AG04450 (cell line): ENCODE data around the gene HPCAL1. TPM values are rescaled to one million over a fixed set of nuclear protein-coding genes. Genes with fewer than 3 reads are reported as not detected.

Experiments used
- CTCF ChIA-PET: fragments of 300-600, 350-600 bp; formaldehyde crosslinking; extraction: SDS; loops from one replicate; lab custom pipeline; 2022; ENCODE audit warnings: antibody characterized with exemption, inconsistent platforms; lab: Charles Lee
- POLR2A ChIA-PET: fragments of 350-600 bp; formaldehyde crosslinking; extraction: SDS; loops from one replicate; lab custom pipeline; 2021; ENCODE audit warnings: antibody characterized with exemption, inconsistent platforms; lab: Yijun Ruan, JAX
- DNase-seq: peaks from one replicate; pipeline ENCODE4 v3.0.0-alpha.2; 2011; ENCODE audit warnings: low read depth, low spot score
- H3K27ac ChIP-seq: one replicate; pipeline ENCODE4 v1.5.1; 2012; ENCODE audit warnings: low read depth, low read length, control low read depth
- H3K27me3 ChIP-seq: one replicate; pipeline ENCODE4 v1.6.0; 2012; ENCODE audit warnings: low read length; ENCODE audit not compliant: control insufficient read depth, insufficient read depth
- H3K4me3 ChIP-seq: 2 replicates; pipeline ENCODE4 v1.5.1; 2011; ENCODE audit warnings: mild to moderate bottlenecking, low read depth, low read length, control low read depth
- H3K9me3 ChIP-seq: 2 replicates; pipeline ENCODE4 v1.5.1; 2012; ENCODE audit warnings: low read length; ENCODE audit not compliant: control insufficient read depth, insufficient read depth
- polyA plus RNA-seq: library from polyadenylated mRNA; depleted of rRNA; stranded (reverse); fragments of >200 nt; gene quantifications from 2 replicates; pipeline ENCODE4 v1.2.3, GENCODE V29; 2011
- TF ChIP-seq, protein P1 (sequence below): IDR thresholded peaks from 2 replicates; pipeline ENCODE4 v1.5.1; 2011; ENCODE audit warnings: low read depth, low read length, control low read depth, inconsistent platforms

HPCAL1 gene
- polyA plus RNA-seq, 1 experiment = 14.4 TPM

- CTCF ChIA-PET = no interaction called here
Measured at GRCh38 chr2:10412380-10412779, 109.7 kb downstream of the HPCAL1 start.

GRCh38 chr2:10413503-10413902, 110.8 kb downstream of the HPCAL1 start:
- ChIA-PET CTCF (no interaction called here), POLR2A (no interaction called here)
- no peak overlapping the region for H3K27ac ChIP-seq
- H3K9me3 ChIP-seq = no peaks in the 10 kb centered on the region
- TF ChIP-seq, protein P1, sequence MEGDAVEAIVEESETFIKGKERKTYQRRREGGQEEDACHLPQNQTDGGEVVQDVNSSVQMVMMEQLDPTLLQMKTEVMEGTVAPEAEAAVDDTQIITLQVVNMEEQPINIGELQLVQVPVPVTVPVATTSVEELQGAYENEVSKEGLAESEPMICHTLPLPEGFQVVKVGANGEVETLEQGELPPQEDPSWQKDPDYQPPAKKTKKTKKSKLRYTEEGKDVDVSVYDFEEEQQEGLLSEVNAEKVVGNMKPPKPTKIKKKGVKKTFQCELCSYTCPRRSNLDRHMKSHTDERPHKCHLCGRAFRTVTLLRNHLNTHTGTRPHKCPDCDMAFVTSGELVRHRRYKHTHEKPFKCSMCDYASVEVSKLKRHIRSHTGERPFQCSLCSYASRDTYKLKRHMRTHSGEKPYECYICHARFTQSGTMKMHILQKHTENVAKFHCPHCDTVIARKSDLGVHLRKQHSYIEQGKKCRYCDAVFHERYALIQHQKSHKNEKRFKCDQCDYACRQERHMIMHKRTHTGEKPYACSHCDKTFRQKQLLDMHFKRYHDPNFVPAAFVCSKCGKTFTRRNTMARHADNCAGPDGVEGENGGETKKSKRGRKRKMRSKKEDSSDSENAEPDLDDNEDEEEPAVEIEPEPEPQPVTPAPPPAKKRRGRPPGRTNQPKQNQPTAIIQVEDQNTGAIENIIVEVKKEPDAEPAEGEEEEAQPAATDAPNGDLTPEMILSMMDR = no peak
- no peaks in the 10 kb centered on the region for H3K27me3 ChIP-seq
- DNase-seq = no peak
- no peak overlapping the region for H3K4me3 ChIP-seq

More at GRCh38 chr2:10412380-10412779, 109.7 kb downstream of the HPCAL1 start:
- POLR2A ChIA-PET = no interaction called here
- Histone ChIP-seq H3K27me3 (no peaks in the 10 kb centered on the region), H3K27ac (no peak overlapping the region), H3K4me3 (no peak overlapping the region), H3K9me3 (no peaks in the 10 kb centered on the region)
- no peak for DNase-seq
- TF ChIP-seq, protein P1 = no peak

- ChIA-PET CTCF (no interaction called here), POLR2A (no interaction called here)
- no peaks in the 10 kb centered on the region for H3K9me3 ChIP-seq
Measured at GRCh38 chr2:10413991-10414451, 111.3 kb downstream of the HPCAL1 start.

GRCh38 chr2:10414591-10414990, 111.9 kb downstream of the HPCAL1 start:
- Histone ChIP-seq H3K9me3 (no peaks in the 10 kb centered on the region; the same call in 1 of the 2 replicates), H3K4me3 (no peak overlapping the region), H3K27me3 (no peaks in the 10 kb centered on the region), H3K27ac (no peak overlapping the region)
- CTCF ChIA-PET = no interaction called here
- POLR2A ChIA-PET = no interaction called here
- DNase-seq = no peak
- TF ChIP-seq, protein P1 = no peak

More at GRCh38 chr2:10413991-10414451, 111.3 kb downstream of the HPCAL1 start:
- H3K4me3 ChIP-seq = no peak overlapping the region
- TF ChIP-seq, protein P1 = no peak
- no peaks in the 10 kb centered on the region for H3K27me3 ChIP-seq
- no peak overlapping the region for H3K27ac ChIP-seq
- DNase-seq = no peak

- POLR2A ChIA-PET = no interaction called here
- Histone ChIP-seq H3K27me3 (no peaks in the 10 kb centered on the region), H3K4me3 (no peak overlapping the region), H3K27ac (no peak overlapping the region), H3K9me3 (no peaks in the 10 kb centered on the region; the same call in 1 of the 2 replicates)
- TF ChIP-seq, protein P1 = no peak
- CTCF ChIA-PET = no interaction called here
- no peak for DNase-seq
Measured at GRCh38 chr2:10415048-10415447, 112.3 kb downstream of the HPCAL1 start.
